Superior temporal gyrus (tissue), 1 donor: ENCODE data around the gene EMC9.

Experiments used
- DNase-seq: peaks from one replicate; pipeline ENCODE4 v3.0.0-alpha.2; 2016; ENCODE audit errors: extremely low spot score

The EMC9 gene

GRCh38 chr14:24149302-24149969 lies 8.0 kb upstream of the EMC9 start:
- DNase-seq = no peak

GRCh38 chr14:24147761-24148428 lies 6.5 kb upstream of the EMC9 start:
- DNase-seq = no peak

GRCh38 chr14:24146978-24147760 lies 5.8 kb upstream of the EMC9 start, which contains the start of gene RNF31:
TSS of gene RNF31 (plus strand) at chr14:24147498. CDS start at chr14:24147699, 201 bp downstream.
- peak; percentile 99 for DNase-seq

GRCh38 chr14:24146453-24146977 lies 5.1 kb upstream of the EMC9 start, which contains the start of gene PSME2:
TSS of gene PSME2 (minus strand) at chr14:24146610. CDS start at chr14:24146581, 29 bp downstream.
- peak; percentile 72 for DNase-seq

GRCh38 chr14:24145690-24146452 lies 4.5 kb upstream of the EMC9 start:
- DNase-seq = no peak

- no peak for DNase-seq
These were observed 3.8 kb upstream of the EMC9 start for GRCh38 chr14:24145219-24145618.

GRCh38 chr14:24144451-24144850 lies 3.1 kb upstream of the EMC9 start:
- DNase-seq = no peak

- no peak for DNase-seq
These were observed 2.1 kb upstream of the EMC9 start for GRCh38 chr14:24143511-24143910.

GRCh38 chr14:24139272-24139934 lies 2.0 kb downstream of the EMC9 start:
- no peak for DNase-seq

- no peak for DNase-seq
These were observed 2.8 kb downstream of the EMC9 start for GRCh38 chr14:24138396-24139271.

- no peak for DNase-seq
These were observed 3.6 kb downstream of the EMC9 start for GRCh38 chr14:24137529-24138395.

GRCh38 chr14:24136684-24137528 lies 4.5 kb downstream of the EMC9 start:
- DNase-seq = no peak

GRCh38 chr14:24135834-24136683 lies 5.3 kb downstream of the EMC9 start, which contains the start of gene PSME1:
TSS of gene PSME1 (plus strand) at chr14:24136194. CDS start at chr14:24136263, 69 bp downstream.
- peak; percentile 86 for DNase-seq

GRCh38 chr14:24135584-24135833 lies 5.9 kb downstream of the EMC9 start:
- peak; percentile 17 for DNase-seq

- DNase-seq = no peak
These were observed 7.7 kb downstream of the EMC9 start for GRCh38 chr14:24133735-24134134.

GRCh38 chr14:24132976-24133375 lies 8.4 kb downstream of the EMC9 start:
- DNase-seq = no peak

- no peak for DNase-seq
These were observed 9.2 kb downstream of the EMC9 start for GRCh38 chr14:24132061-24132685.
